ENCODE measurements around the gene B3GALT4.

GRCh38 chr6:33298773-33299236, 21.9 kb downstream of the B3GALT4 start, which contains the start of gene RGL2:
- TF ChIP-seq CTCF (IDR thresholded peaks at IDR 0.05 in 8 of 11, conservative IDR thresholded peaks at IDR 0.05 in 3 of 11) (no peak), POLR2AphosphoS5 (IDR thresholded peaks at IDR 0.05) (peak in 1 of 3 donors; percentile 47)

Data from spleen (tissue), 7 donors.